Prostate gland (tissue), 2 donors: ENCODE results near the gene FAM180A.

ENCODE experiments used
- CTCF ChIP-seq, 4 experiments: fragments of 200-600 bp in 2 of 4; fragments of 450-650 bp in 2 of 4; sonication (generic) in 2 of 4; IDR thresholded peaks; 1 replicate in 3 of 4; 2 replicates in 1 of 4; pipeline ENCODE4 v1.5.1; 2016 to 2019; ENCODE audit warnings: antibody characterized with exemption in 4 of 4, mild to moderate bottlenecking in 2 of 4, moderate library complexity in 2 of 4
- POLR2AphosphoS5 ChIP-seq: sonication (generic); formaldehyde crosslinking; IDR thresholded peaks from one replicate; pipeline ENCODE4 v1.6.1; 2017; ENCODE audit warnings: antibody characterized with exemption

GRCh38 chr7:135768064-135768463 is 19.5 kb upstream of the FAM180A start:
- TF ChIP-seq POLR2AphosphoS5 (no peak), CTCF (IDR thresholded peaks at IDR 0.05) (no peak)
